ENCODE data around the gene ASTN2.

DNA sequence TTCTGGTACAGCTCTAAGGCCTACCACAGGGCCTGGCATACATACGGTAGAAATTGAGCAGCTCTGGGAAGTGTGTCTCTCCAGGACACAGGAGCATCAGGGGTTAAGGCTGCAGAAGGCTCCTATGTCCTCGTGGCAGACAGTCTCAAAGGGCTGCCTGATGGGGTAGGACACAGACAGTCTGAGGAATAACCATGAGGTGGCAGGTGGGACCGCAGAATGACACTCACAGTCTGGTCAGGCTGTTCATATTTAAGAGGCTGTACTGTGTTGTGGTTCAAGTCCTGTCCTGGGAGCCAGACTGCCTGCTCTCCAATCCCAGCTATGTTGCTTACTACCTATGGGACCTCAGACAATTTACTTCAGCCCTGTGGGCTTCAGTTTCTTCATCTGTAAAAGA lies 510.7 kb downstream of the ASTN2 start:
- TF ChIP-seq, protein P1, sequence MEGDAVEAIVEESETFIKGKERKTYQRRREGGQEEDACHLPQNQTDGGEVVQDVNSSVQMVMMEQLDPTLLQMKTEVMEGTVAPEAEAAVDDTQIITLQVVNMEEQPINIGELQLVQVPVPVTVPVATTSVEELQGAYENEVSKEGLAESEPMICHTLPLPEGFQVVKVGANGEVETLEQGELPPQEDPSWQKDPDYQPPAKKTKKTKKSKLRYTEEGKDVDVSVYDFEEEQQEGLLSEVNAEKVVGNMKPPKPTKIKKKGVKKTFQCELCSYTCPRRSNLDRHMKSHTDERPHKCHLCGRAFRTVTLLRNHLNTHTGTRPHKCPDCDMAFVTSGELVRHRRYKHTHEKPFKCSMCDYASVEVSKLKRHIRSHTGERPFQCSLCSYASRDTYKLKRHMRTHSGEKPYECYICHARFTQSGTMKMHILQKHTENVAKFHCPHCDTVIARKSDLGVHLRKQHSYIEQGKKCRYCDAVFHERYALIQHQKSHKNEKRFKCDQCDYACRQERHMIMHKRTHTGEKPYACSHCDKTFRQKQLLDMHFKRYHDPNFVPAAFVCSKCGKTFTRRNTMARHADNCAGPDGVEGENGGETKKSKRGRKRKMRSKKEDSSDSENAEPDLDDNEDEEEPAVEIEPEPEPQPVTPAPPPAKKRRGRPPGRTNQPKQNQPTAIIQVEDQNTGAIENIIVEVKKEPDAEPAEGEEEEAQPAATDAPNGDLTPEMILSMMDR (IDR thresholded peaks at IDR 0.05), result no peak
- no peak for TF ChIP-seq POLR2A (IDR thresholded peaks at IDR 0.05)
- no peak for TF ChIP-seq EP300 (IDR thresholded peaks at IDR 0.05; ENCODE audit: low read depth)
- TF ChIP-seq POLR2AphosphoS5 (IDR thresholded peaks at IDR 0.05), result no peak

Data from transverse colon (tissue), 4 donors.